ENCODE measurements around the gene HSD17B2.

Gene HSD17B2

GRCh38 chr16:82119405-82119804 lies 84.4 kb downstream of the HSD17B2 start:
- DNase-seq (ENCODE audit: low read depth in 1 of 2, low spot score in 1 of 2), result no peak
- TF ChIP-seq CTCF (IDR thresholded peaks at IDR 0.05; ENCODE audit: insufficient read depth, low read length) (no peak), SPI1 (IDR thresholded peaks at IDR 0.05; ENCODE audit: borderline replicate concordance, low read depth) (no peak), POLR2AphosphoS5 (IDR thresholded peaks at IDR 0.05; ENCODE audit: low read depth) (no peak), GABPA (IDR thresholded peaks at IDR 0.05; ENCODE audit: low read depth) (no peak)
- TF ChIP-seq, protein P1, sequence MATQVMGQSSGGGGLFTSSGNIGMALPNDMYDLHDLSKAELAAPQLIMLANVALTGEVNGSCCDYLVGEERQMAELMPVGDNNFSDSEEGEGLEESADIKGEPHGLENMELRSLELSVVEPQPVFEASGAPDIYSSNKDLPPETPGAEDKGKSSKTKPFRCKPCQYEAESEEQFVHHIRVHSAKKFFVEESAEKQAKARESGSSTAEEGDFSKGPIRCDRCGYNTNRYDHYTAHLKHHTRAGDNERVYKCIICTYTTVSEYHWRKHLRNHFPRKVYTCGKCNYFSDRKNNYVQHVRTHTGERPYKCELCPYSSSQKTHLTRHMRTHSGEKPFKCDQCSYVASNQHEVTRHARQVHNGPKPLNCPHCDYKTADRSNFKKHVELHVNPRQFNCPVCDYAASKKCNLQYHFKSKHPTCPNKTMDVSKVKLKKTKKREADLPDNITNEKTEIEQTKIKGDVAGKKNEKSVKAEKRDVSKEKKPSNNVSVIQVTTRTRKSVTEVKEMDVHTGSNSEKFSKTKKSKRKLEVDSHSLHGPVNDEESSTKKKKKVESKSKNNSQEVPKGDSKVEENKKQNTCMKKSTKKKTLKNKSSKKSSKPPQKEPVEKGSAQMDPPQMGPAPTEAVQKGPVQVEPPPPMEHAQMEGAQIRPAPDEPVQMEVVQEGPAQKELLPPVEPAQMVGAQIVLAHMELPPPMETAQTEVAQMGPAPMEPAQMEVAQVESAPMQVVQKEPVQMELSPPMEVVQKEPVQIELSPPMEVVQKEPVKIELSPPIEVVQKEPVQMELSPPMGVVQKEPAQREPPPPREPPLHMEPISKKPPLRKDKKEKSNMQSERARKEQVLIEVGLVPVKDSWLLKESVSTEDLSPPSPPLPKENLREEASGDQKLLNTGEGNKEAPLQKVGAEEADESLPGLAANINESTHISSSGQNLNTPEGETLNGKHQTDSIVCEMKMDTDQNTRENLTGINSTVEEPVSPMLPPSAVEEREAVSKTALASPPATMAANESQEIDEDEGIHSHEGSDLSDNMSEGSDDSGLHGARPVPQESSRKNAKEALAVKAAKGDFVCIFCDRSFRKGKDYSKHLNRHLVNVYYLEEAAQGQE (IDR thresholded peaks at IDR 0.05; ENCODE audit: insufficient replicate concordance, low read depth), result no peak
- Histone ChIP-seq H3K27ac (replicated peaks) (no peak overlapping the region), H3K4me3 (replicated peaks; ENCODE audit: insufficient read depth, low read length) (no peak overlapping the region), H3K27me3 (ENCODE audit: insufficient read depth, poor library complexity, severe bottlenecking) (no peaks in the 10 kb centered on the region)

DNA sequence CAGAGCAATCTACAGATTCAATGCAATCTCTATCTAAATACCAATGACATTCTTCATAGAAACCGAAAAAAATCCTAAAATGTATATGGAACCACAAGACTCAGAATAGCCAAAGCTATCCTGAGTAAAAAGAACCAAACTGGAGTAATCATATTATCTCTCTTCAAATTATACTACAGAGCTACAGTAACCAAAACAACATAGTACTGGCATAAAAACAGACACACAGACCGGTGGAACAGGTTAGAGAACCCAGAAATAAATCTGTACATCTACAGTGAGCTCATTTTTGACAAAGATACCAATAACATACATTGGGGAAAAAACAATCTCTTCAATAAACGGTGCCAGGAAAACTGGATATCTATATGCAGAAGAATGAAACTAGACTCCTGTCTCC lies 89.6 kb downstream of the HSD17B2 start:
- TF ChIP-seq, protein P1 (IDR thresholded peaks at IDR 0.05; ENCODE audit: insufficient replicate concordance, low read depth), result no peak
- no peak for TF ChIP-seq POLR2AphosphoS5 (IDR thresholded peaks at IDR 0.05; ENCODE audit: low read depth)
- no peak for TF ChIP-seq SPI1 (IDR thresholded peaks at IDR 0.05; ENCODE audit: borderline replicate concordance, low read depth)
- no peak for TF ChIP-seq GABPA (IDR thresholded peaks at IDR 0.05; ENCODE audit: low read depth)
- no peak for TF ChIP-seq CTCF (IDR thresholded peaks at IDR 0.05; ENCODE audit: insufficient read depth, low read length)
- no peaks in the 10 kb centered on the region for H3K27me3 ChIP-seq (ENCODE audit: insufficient read depth, poor library complexity, severe bottlenecking)

GRCh38 chr16:82129881-82130280 lies 94.8 kb downstream of the HSD17B2 start:
- Histone ChIP-seq H3K27ac (replicated peaks) (no peak overlapping the region), H3K4me3 (replicated peaks; ENCODE audit: insufficient read depth, low read length) (no peak overlapping the region), H3K27me3 (ENCODE audit: insufficient read depth, poor library complexity, severe bottlenecking) (no peaks in the 10 kb centered on the region)
- no peak for TF ChIP-seq POLR2AphosphoS5 (IDR thresholded peaks at IDR 0.05; ENCODE audit: low read depth)
- no peak for TF ChIP-seq SPI1 (IDR thresholded peaks at IDR 0.05; ENCODE audit: borderline replicate concordance, low read depth)
- no peak for TF ChIP-seq CTCF (IDR thresholded peaks at IDR 0.05; ENCODE audit: insufficient read depth, low read length)
- no peak for TF ChIP-seq GABPA (IDR thresholded peaks at IDR 0.05; ENCODE audit: low read depth)
- TF ChIP-seq, protein P1 (IDR thresholded peaks at IDR 0.05; ENCODE audit: insufficient replicate concordance, low read depth), result no peak
- no peak for DNase-seq (ENCODE audit: low read depth in 1 of 2, low spot score in 1 of 2)

More for the DNA sequence above, 89.6 kb downstream of the HSD17B2 start:
- no peak for DNase-seq (ENCODE audit: low read depth in 1 of 2, low spot score in 1 of 2)
- Histone ChIP-seq H3K4me3 (replicated peaks; ENCODE audit: insufficient read depth, low read length) (no peak overlapping the region), H3K27ac (replicated peaks) (no peak overlapping the region)
